Measurements from ENCODE around the gene ACKR2.
"Not testable (repeated sequence)": the region's sequence is repeated elsewhere in the genome, so short reads cannot be mapped to it uniquely, and the experiment has no call there.

Gene ACKR2

GRCh38 chr3:42855547-42856380, 46.5 kb downstream of the ACKR2 start:
- no peak for DNase-seq (ENCODE audit: low read depth in 3 of 3)

GRCh38 chr3:42856544-42856943, 47.3 kb downstream of the ACKR2 start:
- no peak for DNase-seq (ENCODE audit: low read depth in 3 of 3)

- no peak for DNase-seq (ENCODE audit: low read depth in 3 of 3)
These were observed 55.2 kb downstream of the ACKR2 start for GRCh38 chr3:42864321-42864950.

GRCh38 chr3:42865256-42865655, 56.0 kb downstream of the ACKR2 start:
- no peak for DNase-seq (ENCODE audit: low read depth in 3 of 3)

- no peak for DNase-seq (ENCODE audit: low read depth in 3 of 3)
These were observed 57.9 kb downstream of the ACKR2 start for GRCh38 chr3:42867138-42867537.

GRCh38 chr3:42868841-42869240, 59.6 kb downstream of the ACKR2 start:
- no peak for DNase-seq (ENCODE audit: low read depth in 3 of 3)

GRCh38 chr3:42871592-42872196, 62.4 kb downstream of the ACKR2 start:
- no peak for DNase-seq (ENCODE audit: low read depth in 3 of 3)

- DNase-seq (ENCODE audit: low read depth in 3 of 3) = no peak
These were observed 63.5 kb downstream of the ACKR2 start for GRCh38 chr3:42872718-42873117.

GRCh38 chr3:42873221-42873982, 64.2 kb downstream of the ACKR2 start:
- no peak for DNase-seq (ENCODE audit: low read depth in 3 of 3)

GRCh38 chr3:42874749-42875148, 65.5 kb downstream of the ACKR2 start:
- no peak for DNase-seq (ENCODE audit: low read depth in 3 of 3)

- DNase-seq (ENCODE audit: low read depth in 3 of 3) = no peak
These were observed 66.3 kb downstream of the ACKR2 start, which contains the start of gene CYP8B1 for GRCh38 chr3:42875325-42876151. TSS of gene CYP8B1 (minus strand) at chr3:42875879. CDS start at chr3:42875816, 63 bp downstream.

GRCh38 chr3:42876401-42876800, 67.2 kb downstream of the ACKR2 start:
- no peak for DNase-seq (ENCODE audit: low read depth in 3 of 3)

GRCh38 chr3:42876940-42877720, 67.9 kb downstream of the ACKR2 start:
- no peak for DNase-seq (ENCODE audit: low read depth in 3 of 3)

GRCh38 chr3:42877881-42878280, 68.6 kb downstream of the ACKR2 start:
- no peak for DNase-seq (ENCODE audit: low read depth in 3 of 3)

GRCh38 chr3:42880183-42880582, 70.9 kb downstream of the ACKR2 start:
- no peak for DNase-seq (ENCODE audit: low read depth in 3 of 3)

GRCh38 chr3:42880601-42881451, 71.6 kb downstream of the ACKR2 start:
- peak; percentile 72 to 77 (median 76) for DNase-seq (ENCODE audit: low read depth in 3 of 3)

GRCh38 chr3:42883251-42883930, 74.1 kb downstream of the ACKR2 start:
- not testable (repeated sequence) for DNase-seq (ENCODE audit: low read depth in 3 of 3)

- no peak for DNase-seq (ENCODE audit: low read depth in 3 of 3)
These were observed 75.1 kb downstream of the ACKR2 start for GRCh38 chr3:42884324-42884723.
